ENCODE measurements around the gene EBF3. TPM values are rescaled to one million over a fixed set of nuclear protein-coding genes. Genes with fewer than 3 reads are reported as not detected.

The EBF3 gene
- total and polyA plus RNA-seq, 2 experiments from 2014 or later = 0.27 to 0.49 TPM

DNA sequence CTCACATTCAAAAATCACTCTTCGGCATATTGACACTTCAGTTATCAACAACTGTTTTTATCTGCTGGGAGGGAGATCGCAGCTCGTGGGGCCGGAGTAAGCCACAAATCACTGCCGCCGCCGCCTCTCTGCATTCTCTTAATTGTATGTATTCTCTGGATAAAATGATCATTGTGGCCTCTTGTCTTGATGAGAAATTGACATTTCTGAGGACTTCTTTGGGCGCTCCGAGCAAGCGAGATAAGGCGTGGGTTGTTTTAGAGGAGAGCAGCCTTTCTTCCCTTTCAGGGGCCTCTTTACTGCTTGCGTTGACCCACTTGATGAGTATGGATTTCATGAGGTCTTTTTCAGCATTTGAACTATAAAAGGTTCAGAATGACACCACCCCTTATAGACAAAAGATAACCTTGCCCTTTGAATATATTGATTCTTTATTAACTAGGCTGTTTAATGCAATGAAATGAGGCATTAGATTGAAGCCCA, 130.6 kb downstream of the EBF3 start (continued):
- TF ChIP-seq REST (IDR thresholded peaks at IDR 0.05; ENCODE audit: unreplicated experiment) (no peak), EZH2 (IDR thresholded peaks at IDR 0.05; ENCODE audit: low read depth, unreplicated experiment) (no peak)

GRCh38 chr10:129832573-129833467, 131.3 kb downstream of the EBF3 start:
- no peak for DNase-seq (ENCODE audit: low spot score)
- Mint-ChIP-seq H3K27me3 (ENCODE audit: insufficient read depth, low read depth, poor library complexity) (peaks cover 8% of the 10 kb centered on the region), H3K27ac (no peak overlapping the region)
- TF ChIP-seq CTCF (conservative IDR thresholded peaks at IDR 0.05; ENCODE audit: low read depth in 2 of 2) = no peak
- TF ChIP-seq ZNF114 (CRISPR knock-in tag; IDR thresholded peaks at IDR 0.05) = no peak
- no peak for TF ChIP-seq STAT1 (IDR thresholded peaks at IDR 0.05; ENCODE audit: unreplicated experiment)
- TF ChIP-seq CREB1 (CRISPR knock-in tag; IDR thresholded peaks at IDR 0.05; ENCODE audit: low read depth) = no peak
- no peak for TF ChIP-seq ZNF462 (CRISPR knock-in tag; IDR thresholded peaks at IDR 0.05)
- TF ChIP-seq JUNB (IDR thresholded peaks at IDR 0.05; ENCODE audit: unreplicated experiment) = no peak
- TF ChIP-seq NANOG (IDR thresholded peaks at IDR 0.05; ENCODE audit: borderline replicate concordance) = no peak
- TF ChIP-seq, protein P1, sequence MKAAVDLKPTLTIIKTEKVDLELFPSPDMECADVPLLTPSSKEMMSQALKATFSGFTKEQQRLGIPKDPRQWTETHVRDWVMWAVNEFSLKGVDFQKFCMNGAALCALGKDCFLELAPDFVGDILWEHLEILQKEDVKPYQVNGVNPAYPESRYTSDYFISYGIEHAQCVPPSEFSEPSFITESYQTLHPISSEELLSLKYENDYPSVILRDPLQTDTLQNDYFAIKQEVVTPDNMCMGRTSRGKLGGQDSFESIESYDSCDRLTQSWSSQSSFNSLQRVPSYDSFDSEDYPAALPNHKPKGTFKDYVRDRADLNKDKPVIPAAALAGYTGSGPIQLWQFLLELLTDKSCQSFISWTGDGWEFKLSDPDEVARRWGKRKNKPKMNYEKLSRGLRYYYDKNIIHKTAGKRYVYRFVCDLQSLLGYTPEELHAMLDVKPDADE (IDR thresholded peaks at IDR 0.05) = no peak
- TF ChIP-seq EZH2 (IDR thresholded peaks at IDR 0.05; ENCODE audit: low read depth, unreplicated experiment) = no peak

More at GRCh38 chr10:129832573-129833467, 131.3 kb downstream of the EBF3 start:
- ATAC-seq = no peak
- Histone ChIP-seq H3K27me3 (ENCODE audit: insufficient read depth) (no peaks in the 10 kb centered on the region), H2AFZ (no peak overlapping the region), H3K27ac (ENCODE audit: low read depth) (no peak overlapping the region), H3K4me3 (no peak overlapping the region), H4K20me1 (replicated peaks; ENCODE audit: insufficient read depth) (no peaks in the 10 kb centered on the region), H3K36me3 (ENCODE audit: insufficient read depth) (no peaks in the 10 kb centered on the region), H3K9me2 (ENCODE audit: insufficient read depth) (no peaks in the 10 kb centered on the region), H3K4me2 (no peak overlapping the region), H3K79me2 (replicated peaks; ENCODE audit: insufficient read depth) (no peaks in the 10 kb centered on the region), H3F3A (replicated peaks; ENCODE audit: low read depth) (no peaks in the 10 kb centered on the region), H3K4me1 (ENCODE audit: insufficient read depth) (no peaks in the 10 kb centered on the region)
- Mint-ChIP-seq H3K9me3 (no peaks in the 10 kb centered on the region), H3K4me1 (no peaks in the 10 kb centered on the region), H3K36me3 (ENCODE audit: low read depth) (no peaks in the 10 kb centered on the region), H3K4me3 (no peak overlapping the region)
